Lower leg skin (tissue), 4 donors: ENCODE measurements around the gene ARHGEF1. TPM values are rescaled to one million over a fixed set of nuclear protein-coding genes. Genes with fewer than 3 reads are reported as not detected.

Experiments used
- DNase-seq, 2 donors: peaks; one replicate each; pipeline ENCODE4 v3.0.0-alpha.2; 2019; ENCODE audit warnings: low spot score in 2 of 2
- H3K4me3 ChIP-seq: fragments of 200-600 bp; sonication (generic); 2 replicates; pipeline ENCODE4 v1.5.1; 2017; ENCODE audit warnings: mild to moderate bottlenecking, low read depth; ENCODE audit not compliant: poor library complexity, severe bottlenecking
- CTCF ChIP-seq, 3 donors: fragments of 450-650 bp; IDR thresholded peaks; one replicate each; pipeline ENCODE4 v1.5.1; 2016; ENCODE audit warnings: antibody characterized with exemption in 3 of 3, mild to moderate bottlenecking in 3 of 3, moderate library complexity in 2 of 3
- POLR2A ChIP-seq, 2 donors: fragments of 450-650 bp; IDR thresholded peaks; one replicate each; pipeline ENCODE4 v1.6.1; 2016 to 2017; ENCODE audit warnings: antibody characterized with exemption in 2 of 2, mild to moderate bottlenecking in 1 of 2, moderate library complexity in 1 of 2
- WGBS, 2 donors: methylation state at CpG; one replicate each; pipeline ENCODE4 v1.1.5; 2018; 5-methylcytosine and 5-hydroxymethylcytosine counted together
- intact Hi-C: fragments of 100-400 bp; cut with DNase I; formaldehyde crosslinking; loops from one replicate; pipeline ENCODE4 v1.15.0; 2023; ENCODE audit warnings: low total_unique reads
- total RNA-seq, 4 donors: library from RNA; depleted of rRNA; stranded (reverse); fragments of >200 nt; gene quantifications; one replicate each; pipeline ENCODE4 v1.1.0, GENCODE V29; 2016

ARHGEF1 gene
- total RNA-seq, 4 donors from 2014 or later, result 56.9 to 94.3 (median 68.7) TPM

GRCh38 chr19:41845001-41845050 is 38.2 kb upstream of the ARHGEF1 start, which contains the start of gene DMRTC2:
Gene DMRTC2 (plus strand): TSS chr19:41845042. CDS start chr19:41847429, 2,387 bp downstream.
- H3K4me3 ChIP-seq, result no peak within 1 kb of the TSS
- no peak for DNase-seq
- WGBS, 2 donors, result 89 to 97% methylated on average over 3 of the region's 3 CpGs
- TF ChIP-seq CTCF (IDR thresholded peaks at IDR 0.05), result no peak
- no peak for TF ChIP-seq POLR2A (IDR thresholded peaks at IDR 0.05)
- intact Hi-C loops, result no loop called here

GRCh38 chr19:41845051-41845590 is 37.9 kb upstream of the ARHGEF1 start:
- intact Hi-C loops, result no loop called here
- TF ChIP-seq POLR2A (IDR thresholded peaks at IDR 0.05) (no peak), CTCF (IDR thresholded peaks at IDR 0.05) (no peak)
- 89 to 90% methylated on average over 23 of the region's 23 CpGs for WGBS, 2 donors
- no peak for DNase-seq
- H3K4me3 ChIP-seq, result no peak overlapping the region

- TF ChIP-seq POLR2A (IDR thresholded peaks at IDR 0.05) (no peak), CTCF (IDR thresholded peaks at IDR 0.05) (no peak)
- DNase-seq, result no peak
- intact Hi-C loops, result no loop called here
- 89 to 92% methylated on average over 19 of the region's 19 CpGs for WGBS, 2 donors
- H3K4me3 ChIP-seq, result no peak overlapping the region
Measured at GRCh38 chr19:41847351-41848105, 35.5 kb upstream of the ARHGEF1 start.

- WGBS, 2 donors, result 90 to 91% methylated on average over 6 of the region's 6 CpGs
- intact Hi-C loops, result no loop called here
- H3K4me3 ChIP-seq, result no peak overlapping the region
- TF ChIP-seq POLR2A (IDR thresholded peaks at IDR 0.05) (no peak), CTCF (IDR thresholded peaks at IDR 0.05) (no peak)
- no peak for DNase-seq
Measured at GRCh38 chr19:41848666-41849065, 34.3 kb upstream of the ARHGEF1 start.

GRCh38 chr19:41849067-41849466 is 33.9 kb upstream of the ARHGEF1 start:
- WGBS, 2 donors, result 79 to 89% methylated on average over 2 of the region's 2 CpGs
- intact Hi-C loops, result no loop called here
- no peak for DNase-seq
- no peak overlapping the region for H3K4me3 ChIP-seq
- TF ChIP-seq POLR2A (IDR thresholded peaks at IDR 0.05), result no peak
- TF ChIP-seq CTCF (IDR thresholded peaks at IDR 0.05), result no peak

- H3K4me3 ChIP-seq, result no peak overlapping the region
- TF ChIP-seq CTCF (IDR thresholded peaks at IDR 0.05) (no peak), POLR2A (IDR thresholded peaks at IDR 0.05) (no peak)
- intact Hi-C loops, result no loop called here
- no peak for DNase-seq
- WGBS, 2 donors, result 54 to 79% methylated on average over 5 of the region's 5 CpGs
Measured at GRCh38 chr19:41850381-41850780, 32.6 kb upstream of the ARHGEF1 start.
